ENCODE data around the gene B3GLCT. TPM values are rescaled to one million over a fixed set of nuclear protein-coding genes. Genes with fewer than 3 reads are reported as not detected.
"Not testable (repeated sequence)": the region's sequence is repeated elsewhere in the genome, so short reads cannot be mapped to it uniquely, and the experiment has no call there.

Gene B3GLCT
- total RNA-seq, 1 donor = 18.8 TPM

DNA sequence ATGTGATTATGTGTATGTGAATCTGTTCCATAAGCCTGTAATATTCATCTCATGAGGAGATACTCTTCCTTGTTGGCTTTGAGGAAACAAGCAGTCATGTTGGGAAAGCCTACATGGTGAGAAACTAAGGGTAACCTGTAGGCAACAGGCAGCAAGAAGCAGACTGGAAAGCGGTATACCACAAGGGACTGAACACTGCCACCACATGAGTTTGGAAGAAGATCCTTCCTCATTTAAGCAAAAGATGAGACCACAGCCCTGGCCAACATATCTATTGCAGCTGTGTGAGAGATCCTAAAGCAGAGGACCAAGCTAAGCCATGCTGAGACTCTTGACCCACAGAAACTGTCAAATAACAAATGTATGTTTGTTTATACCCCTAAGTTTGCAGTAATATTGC is 134.8 kb downstream of the B3GLCT start:
- Histone ChIP-seq H2AFZ (ENCODE audit: low read length) (no peak overlapping the region), H3K4me3 (ENCODE audit: insufficient read depth, low read length) (no peak overlapping the region), H3K79me2 (ENCODE audit: insufficient read depth, low read length) (no peaks in the 10 kb centered on the region), H3K9me3 (ENCODE audit: low read depth, low read length) (no peaks in the 10 kb centered on the region), H3K4me1 (ENCODE audit: insufficient read depth, low read length) (no peaks in the 10 kb centered on the region), H3K36me3 (ENCODE audit: insufficient read depth, low read length) (no peaks in the 10 kb centered on the region), H3K27ac (ENCODE audit: low read depth, low read length) (no peak overlapping the region), H3K27me3 (ENCODE audit: insufficient read depth, low read length) (no peaks in the 10 kb centered on the region), H4K20me1 (ENCODE audit: insufficient read depth, low read length) (no peaks in the 10 kb centered on the region), H3K4me2 (ENCODE audit: insufficient read depth, low read length) (no peak overlapping the region)
- TF ChIP-seq, protein P1, sequence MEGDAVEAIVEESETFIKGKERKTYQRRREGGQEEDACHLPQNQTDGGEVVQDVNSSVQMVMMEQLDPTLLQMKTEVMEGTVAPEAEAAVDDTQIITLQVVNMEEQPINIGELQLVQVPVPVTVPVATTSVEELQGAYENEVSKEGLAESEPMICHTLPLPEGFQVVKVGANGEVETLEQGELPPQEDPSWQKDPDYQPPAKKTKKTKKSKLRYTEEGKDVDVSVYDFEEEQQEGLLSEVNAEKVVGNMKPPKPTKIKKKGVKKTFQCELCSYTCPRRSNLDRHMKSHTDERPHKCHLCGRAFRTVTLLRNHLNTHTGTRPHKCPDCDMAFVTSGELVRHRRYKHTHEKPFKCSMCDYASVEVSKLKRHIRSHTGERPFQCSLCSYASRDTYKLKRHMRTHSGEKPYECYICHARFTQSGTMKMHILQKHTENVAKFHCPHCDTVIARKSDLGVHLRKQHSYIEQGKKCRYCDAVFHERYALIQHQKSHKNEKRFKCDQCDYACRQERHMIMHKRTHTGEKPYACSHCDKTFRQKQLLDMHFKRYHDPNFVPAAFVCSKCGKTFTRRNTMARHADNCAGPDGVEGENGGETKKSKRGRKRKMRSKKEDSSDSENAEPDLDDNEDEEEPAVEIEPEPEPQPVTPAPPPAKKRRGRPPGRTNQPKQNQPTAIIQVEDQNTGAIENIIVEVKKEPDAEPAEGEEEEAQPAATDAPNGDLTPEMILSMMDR (IDR thresholded peaks at IDR 0.05; ENCODE audit: extremely low read depth, low read depth, low read length) = no peak
- DNase-seq (ENCODE audit: insufficient read length, low spot score, missing footprints) = no peak

DNA sequence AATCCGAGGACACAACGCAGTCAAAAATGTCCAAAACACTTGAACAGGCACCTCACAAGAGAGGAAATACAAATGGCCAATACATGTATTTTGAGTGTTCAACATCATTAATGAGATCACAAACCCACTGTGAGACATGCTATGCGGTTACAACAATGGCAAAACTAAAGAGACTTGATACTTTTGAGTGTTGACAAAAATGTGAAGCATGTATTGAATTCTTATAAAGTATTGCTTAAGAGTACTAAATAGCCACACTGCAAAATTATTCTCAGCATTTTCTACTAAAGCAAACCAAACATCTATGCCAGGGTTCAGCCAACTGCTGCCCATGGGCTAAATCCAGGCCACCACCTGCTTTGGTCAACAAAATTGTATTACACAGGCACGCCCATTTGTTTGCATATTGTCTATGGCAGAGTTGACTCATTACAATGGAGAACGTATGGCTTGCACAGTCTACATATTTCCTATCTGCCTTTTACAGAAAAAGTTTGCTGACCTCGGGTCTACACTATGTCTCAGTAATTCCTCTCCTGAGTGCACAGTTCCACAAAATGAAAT is 135.3 kb downstream of the B3GLCT start:
- Histone ChIP-seq H3K9me3 (ENCODE audit: low read depth, low read length) (no peaks in the 10 kb centered on the region), H3K36me3 (ENCODE audit: insufficient read depth, low read length) (no peaks in the 10 kb centered on the region), H4K20me1 (ENCODE audit: insufficient read depth, low read length) (no peaks in the 10 kb centered on the region), H3K27ac (ENCODE audit: low read depth, low read length) (no peak overlapping the region), H2AFZ (ENCODE audit: low read length) (no peak overlapping the region), H3K27me3 (ENCODE audit: insufficient read depth, low read length) (no peaks in the 10 kb centered on the region), H3K79me2 (ENCODE audit: insufficient read depth, low read length) (no peaks in the 10 kb centered on the region), H3K4me3 (ENCODE audit: insufficient read depth, low read length) (no peak overlapping the region), H3K4me2 (ENCODE audit: insufficient read depth, low read length) (no peak overlapping the region), H3K4me1 (ENCODE audit: insufficient read depth, low read length) (no peaks in the 10 kb centered on the region)
- TF ChIP-seq, protein P1 (IDR thresholded peaks at IDR 0.05; ENCODE audit: extremely low read depth, low read depth, low read length) = no peak
- DNase-seq (ENCODE audit: insufficient read length, low spot score, missing footprints) = no peak

DNA sequence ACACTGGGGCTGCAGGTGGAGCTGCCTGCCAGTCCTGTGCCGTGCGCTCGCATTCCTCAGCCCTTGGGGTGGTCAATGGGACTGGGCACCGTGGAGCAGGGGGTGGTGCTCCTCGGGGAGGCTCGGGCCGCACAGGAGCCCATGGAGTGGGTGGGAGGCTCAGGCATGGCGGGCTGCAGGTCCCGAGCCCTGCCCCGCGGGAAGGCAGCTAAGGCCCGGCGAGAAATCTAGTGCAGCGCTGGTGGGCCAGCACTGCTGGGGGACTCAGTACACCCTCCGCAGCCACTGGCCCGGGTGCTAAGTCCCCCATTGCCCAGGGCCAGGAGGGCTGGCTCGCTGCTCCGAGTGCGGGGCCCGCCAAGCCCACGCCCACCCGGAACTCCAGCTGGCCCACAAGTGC is 139.8 kb downstream of the B3GLCT start:
- not testable (repeated sequence) for H3K27me3 ChIP-seq (ENCODE audit: insufficient read depth, low read length); H2AFZ ChIP-seq (ENCODE audit: low read length); H3K27ac ChIP-seq (ENCODE audit: low read depth, low read length); H3K36me3 ChIP-seq (ENCODE audit: insufficient read depth, low read length); H3K9me3 ChIP-seq (ENCODE audit: low read depth, low read length); H4K20me1 ChIP-seq (ENCODE audit: insufficient read depth, low read length); H3K79me2 ChIP-seq (ENCODE audit: insufficient read depth, low read length); H3K4me1 ChIP-seq (ENCODE audit: insufficient read depth, low read length); H3K4me3 ChIP-seq (ENCODE audit: insufficient read depth, low read length); H3K4me2 ChIP-seq (ENCODE audit: insufficient read depth, low read length); DNase-seq (ENCODE audit: insufficient read length, low spot score, missing footprints)

DNA sequence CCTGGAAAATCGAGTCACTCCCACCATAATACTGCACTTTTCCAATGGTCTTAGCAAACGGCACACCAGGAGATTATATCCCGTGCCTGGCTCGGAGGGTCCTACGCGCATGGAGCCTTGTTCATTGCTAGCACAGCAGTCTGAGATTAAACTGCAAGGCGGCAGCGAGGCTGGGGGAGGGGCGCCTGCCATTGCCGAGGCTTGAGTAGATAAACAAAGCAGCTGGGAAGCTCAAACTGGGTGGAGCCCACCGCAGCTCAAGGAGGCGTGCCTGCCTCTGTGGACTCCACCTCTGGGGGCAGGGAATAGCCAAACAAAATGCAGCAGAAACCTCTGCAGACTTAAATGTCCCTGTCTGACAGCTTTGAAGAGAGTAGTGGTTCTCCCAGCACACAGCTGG is 141.1 kb downstream of the B3GLCT start:
- not testable (repeated sequence) for H3K79me2 ChIP-seq (ENCODE audit: insufficient read depth, low read length); H3K36me3 ChIP-seq (ENCODE audit: insufficient read depth, low read length); H2AFZ ChIP-seq (ENCODE audit: low read length); H3K4me2 ChIP-seq (ENCODE audit: insufficient read depth, low read length); H3K27ac ChIP-seq (ENCODE audit: low read depth, low read length); H3K4me1 ChIP-seq (ENCODE audit: insufficient read depth, low read length); H3K9me3 ChIP-seq (ENCODE audit: low read depth, low read length); H3K27me3 ChIP-seq (ENCODE audit: insufficient read depth, low read length); H3K4me3 ChIP-seq (ENCODE audit: insufficient read depth, low read length); DNase-seq (ENCODE audit: insufficient read length, low spot score, missing footprints); H4K20me1 ChIP-seq (ENCODE audit: insufficient read depth, low read length)

DNA sequence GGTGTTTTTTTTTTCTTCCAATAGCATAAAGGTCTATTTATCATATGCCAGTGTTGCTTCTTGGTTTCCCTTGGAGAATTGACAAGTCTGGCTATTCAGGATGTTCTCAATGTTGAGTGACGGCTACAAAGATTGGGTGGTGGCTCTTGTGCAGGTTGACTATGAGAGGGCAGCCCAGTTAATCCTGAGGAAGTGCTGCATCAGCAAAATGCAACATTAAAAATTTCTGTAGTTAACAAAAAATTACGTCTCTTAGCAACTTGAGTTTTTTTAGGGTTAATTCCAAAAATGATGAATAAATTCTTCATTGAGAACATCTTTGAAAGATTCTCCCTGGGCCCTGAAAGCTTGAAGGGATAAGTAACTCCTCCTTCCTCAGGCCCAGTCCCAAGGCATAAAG is 147.1 kb downstream of the B3GLCT start:
- Histone ChIP-seq H3K9me3 (ENCODE audit: low read depth, low read length) (no peaks in the 10 kb centered on the region), H2AFZ (ENCODE audit: low read length) (no peak overlapping the region), H3K4me1 (ENCODE audit: insufficient read depth, low read length) (no peaks in the 10 kb centered on the region), H4K20me1 (ENCODE audit: insufficient read depth, low read length) (no peaks in the 10 kb centered on the region), H3K27ac (ENCODE audit: low read depth, low read length) (no peak overlapping the region), H3K79me2 (ENCODE audit: insufficient read depth, low read length) (no peaks in the 10 kb centered on the region), H3K4me3 (ENCODE audit: insufficient read depth, low read length) (no peak overlapping the region), H3K36me3 (ENCODE audit: insufficient read depth, low read length) (no peaks in the 10 kb centered on the region), H3K4me2 (ENCODE audit: insufficient read depth, low read length) (no peak overlapping the region), H3K27me3 (ENCODE audit: insufficient read depth, low read length) (no peaks in the 10 kb centered on the region)
- no peak for DNase-seq (ENCODE audit: insufficient read length, low spot score, missing footprints)
- TF ChIP-seq, protein P1 (IDR thresholded peaks at IDR 0.05; ENCODE audit: extremely low read depth, low read depth, low read length) = no peak
